ENCODE data around the gene IFNAR2. TPM values are rescaled to one million over a fixed set of nuclear protein-coding genes. Genes with fewer than 3 reads are reported as not detected.
A peak's percentile ranks its signal among the peaks of the same experiment; 100 is the strongest.

Gene IFNAR2
- total and polyA plus RNA-seq, 2 experiments from 2014 or later: 18.2 to 19.6 TPM

DNA sequence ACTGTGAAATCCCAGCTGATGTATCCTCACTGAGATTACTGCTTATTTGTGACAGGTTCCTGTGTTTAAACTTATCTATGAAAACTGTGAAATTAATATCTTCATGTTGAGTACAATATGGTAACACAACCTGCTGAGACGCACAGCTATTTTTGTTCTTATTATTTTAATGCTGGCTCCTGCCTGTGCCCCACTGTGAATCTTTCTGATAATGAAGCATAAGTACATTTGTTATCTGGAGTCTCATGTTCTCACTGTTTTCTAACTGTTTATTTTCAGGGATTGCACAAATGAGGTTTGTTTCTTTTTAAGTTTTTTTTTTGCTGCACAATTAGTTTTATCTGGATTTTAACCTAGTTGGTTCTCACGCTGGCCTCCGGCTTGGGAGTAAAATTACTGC is 39.9 kb upstream of the IFNAR2 start:
- H3K4me1 ChIP-seq (ENCODE audit: insufficient read depth): no peaks in the 10 kb centered on the region
- no peaks in the 10 kb centered on the region for H3K79me2 ChIP-seq
- H3K9me3 ChIP-seq (ENCODE audit: low read depth): no peaks in the 10 kb centered on the region
- no peak overlapping the region for H3K4me2 ChIP-seq
- H3K36me3 ChIP-seq (replicated peaks; ENCODE audit: insufficient read depth, low read depth): no peaks in the 10 kb centered on the region
- no peak for DNase-seq (ENCODE audit: low spot score)
- WGBS (ENCODE audit: low lambda C conversion rate, missing lambda C conversion rate): 73% methylated on average over 3 of the region's 3 CpGs
- no peak overlapping the region for H3K27ac ChIP-seq
- H2AFZ ChIP-seq: no peak overlapping the region
- H4K20me1 ChIP-seq (ENCODE audit: insufficient read depth, poor library complexity, severe bottlenecking): no peaks in the 10 kb centered on the region
- no peak overlapping the region for H3K4me3 ChIP-seq
- peaks cover 6% of the 10 kb centered on the region for H3K27me3 ChIP-seq
- no peaks in the 10 kb centered on the region for H3K9me2 ChIP-seq (replicated peaks; ENCODE audit: insufficient read depth)
- TF ChIP-seq EZH2phosphoT487 (IDR thresholded peaks at IDR 0.05; ENCODE audit: low read depth, severe bottlenecking, unreplicated experiment): no peak
- TF ChIP-seq, protein P1, sequence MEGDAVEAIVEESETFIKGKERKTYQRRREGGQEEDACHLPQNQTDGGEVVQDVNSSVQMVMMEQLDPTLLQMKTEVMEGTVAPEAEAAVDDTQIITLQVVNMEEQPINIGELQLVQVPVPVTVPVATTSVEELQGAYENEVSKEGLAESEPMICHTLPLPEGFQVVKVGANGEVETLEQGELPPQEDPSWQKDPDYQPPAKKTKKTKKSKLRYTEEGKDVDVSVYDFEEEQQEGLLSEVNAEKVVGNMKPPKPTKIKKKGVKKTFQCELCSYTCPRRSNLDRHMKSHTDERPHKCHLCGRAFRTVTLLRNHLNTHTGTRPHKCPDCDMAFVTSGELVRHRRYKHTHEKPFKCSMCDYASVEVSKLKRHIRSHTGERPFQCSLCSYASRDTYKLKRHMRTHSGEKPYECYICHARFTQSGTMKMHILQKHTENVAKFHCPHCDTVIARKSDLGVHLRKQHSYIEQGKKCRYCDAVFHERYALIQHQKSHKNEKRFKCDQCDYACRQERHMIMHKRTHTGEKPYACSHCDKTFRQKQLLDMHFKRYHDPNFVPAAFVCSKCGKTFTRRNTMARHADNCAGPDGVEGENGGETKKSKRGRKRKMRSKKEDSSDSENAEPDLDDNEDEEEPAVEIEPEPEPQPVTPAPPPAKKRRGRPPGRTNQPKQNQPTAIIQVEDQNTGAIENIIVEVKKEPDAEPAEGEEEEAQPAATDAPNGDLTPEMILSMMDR (IDR thresholded peaks at IDR 0.05; ENCODE audit: poor library complexity): no peak
- no peak for TF ChIP-seq EZH2 (IDR thresholded peaks at IDR 0.05; ENCODE audit: borderline replicate concordance)

DNA sequence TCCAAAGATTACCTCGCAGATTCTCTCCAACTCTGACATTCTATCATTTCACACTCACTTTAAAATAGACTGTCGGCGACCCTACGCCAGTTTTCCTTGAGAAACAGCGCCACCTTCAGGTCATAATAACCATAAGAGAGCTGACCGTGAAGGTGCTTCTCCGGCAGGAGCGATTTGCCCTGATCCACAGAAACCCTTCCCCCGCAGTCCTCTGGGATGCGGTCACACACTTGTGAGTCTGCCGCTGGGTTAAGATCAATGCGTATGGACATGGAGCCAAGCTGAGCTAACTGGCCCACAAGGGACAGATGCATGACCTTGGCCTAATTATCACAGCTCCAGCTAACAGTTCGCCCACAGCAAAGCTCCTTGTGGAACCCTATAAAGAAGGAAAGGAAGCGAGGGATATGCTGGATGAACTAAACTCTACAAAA is 32.8 kb upstream of the IFNAR2 start:
- Histone ChIP-seq H2AFZ (peak overlapping the region; percentile 36), H3K4me2 (peak overlapping the region; percentile 70)

GRCh38 chr21:33197496-33197895 is 32.2 kb upstream of the IFNAR2 start:
- no peak for TF ChIP-seq EZH2 (IDR thresholded peaks at IDR 0.05; ENCODE audit: borderline replicate concordance)
- no peak for TF ChIP-seq EZH2phosphoT487 (IDR thresholded peaks at IDR 0.05; ENCODE audit: low read depth, severe bottlenecking, unreplicated experiment)
- TF ChIP-seq, protein P1 (IDR thresholded peaks at IDR 0.05; ENCODE audit: poor library complexity): no peak
- peak overlapping the region; percentile 70 for H3K4me2 ChIP-seq
- H3K4me1 ChIP-seq (ENCODE audit: insufficient read depth): peaks cover 3% of the 10 kb centered on the region
- H3K9me3 ChIP-seq (ENCODE audit: low read depth): no peaks in the 10 kb centered on the region
- H2AFZ ChIP-seq: no peak overlapping the region
- no peak for DNase-seq (ENCODE audit: low spot score)
- H4K20me1 ChIP-seq (ENCODE audit: insufficient read depth, poor library complexity, severe bottlenecking): no peaks in the 10 kb centered on the region
- H3K9me2 ChIP-seq (replicated peaks; ENCODE audit: insufficient read depth): no peaks in the 10 kb centered on the region
- H3K27me3 ChIP-seq: no peaks in the 10 kb centered on the region
- no peaks in the 10 kb centered on the region for H3K36me3 ChIP-seq (replicated peaks; ENCODE audit: insufficient read depth, low read depth)
- no peaks in the 10 kb centered on the region for H3K79me2 ChIP-seq
- no peak overlapping the region for H3K4me3 ChIP-seq
- WGBS (ENCODE audit: low lambda C conversion rate, missing lambda C conversion rate): 41% methylated on average over 4 of the region's 4 CpGs
- no peak overlapping the region for H3K27ac ChIP-seq

More for the DNA sequence above, 32.8 kb upstream of the IFNAR2 start:
- Histone ChIP-seq H3K9me3 (ENCODE audit: low read depth) (no peaks in the 10 kb centered on the region), H3K79me2 (no peaks in the 10 kb centered on the region), H3K9me2 (replicated peaks; ENCODE audit: insufficient read depth) (no peaks in the 10 kb centered on the region), H3K27me3 (no peaks in the 10 kb centered on the region), H3K27ac (no peak overlapping the region), H3K36me3 (replicated peaks; ENCODE audit: insufficient read depth, low read depth) (no peaks in the 10 kb centered on the region), H3K4me1 (ENCODE audit: insufficient read depth) (peaks cover 3% of the 10 kb centered on the region), H3K4me3 (no peak overlapping the region), H4K20me1 (ENCODE audit: insufficient read depth, poor library complexity, severe bottlenecking) (no peaks in the 10 kb centered on the region)
- peak; percentile 90 for DNase-seq (ENCODE audit: low spot score)
- TF ChIP-seq EZH2phosphoT487 (IDR thresholded peaks at IDR 0.05; ENCODE audit: low read depth, severe bottlenecking, unreplicated experiment) (no peak), EZH2 (IDR thresholded peaks at IDR 0.05; ENCODE audit: borderline replicate concordance) (no peak)
- TF ChIP-seq, protein P1 (IDR thresholded peaks at IDR 0.05; ENCODE audit: poor library complexity): peak; percentile 90
- WGBS (ENCODE audit: low lambda C conversion rate, missing lambda C conversion rate): 11% methylated on average over 14 of the region's 14 CpGs

Measured in hepatocyte (in vitro differentiated cells).